Peyer's patch (tissue), 4 donors: ENCODE measurements around the gene MIB1.

Experiments used
- POLR2A ChIP-seq, 2 donors: fragments of 450-650 bp; IDR thresholded peaks; one replicate each; pipeline ENCODE4 v1.5.1; 2017; ENCODE audit warnings: antibody characterized with exemption in 2 of 2, mild to moderate bottlenecking in 2 of 2, moderate library complexity in 2 of 2
- TF ChIP-seq, protein P1 (sequence below), 6 experiments: fragments of 450-650 bp in 4 of 6; fragments of 200-600 bp in 2 of 6; sonication (generic) in 1 of 6; IDR thresholded peaks; one replicate each; pipeline ENCODE4 v1.5.1; 2017 to 2019; ENCODE audit warnings: antibody characterized with exemption in 6 of 6, mild to moderate bottlenecking in 3 of 6, moderate library complexity in 1 of 6

DNA sequence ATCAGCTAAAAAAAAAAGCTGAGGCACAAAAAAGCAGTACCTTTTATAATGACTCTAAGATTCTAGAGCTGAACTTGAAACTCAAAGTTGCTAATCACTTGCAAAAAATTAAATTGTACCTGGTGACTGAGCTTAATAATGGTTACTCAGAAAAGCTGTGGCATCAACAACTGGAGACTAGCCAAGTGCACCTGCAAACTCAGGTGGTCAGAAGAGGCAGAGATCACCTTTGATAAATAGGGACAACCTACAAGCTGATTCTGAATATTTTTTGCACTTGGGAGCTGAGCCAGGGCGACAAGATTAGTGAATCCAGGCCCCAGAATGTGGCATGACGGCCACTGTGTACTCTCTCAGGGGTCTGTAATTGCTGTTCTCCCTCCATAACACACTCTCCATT lies 39.0 kb upstream of the MIB1 start:
- TF ChIP-seq, protein P1, sequence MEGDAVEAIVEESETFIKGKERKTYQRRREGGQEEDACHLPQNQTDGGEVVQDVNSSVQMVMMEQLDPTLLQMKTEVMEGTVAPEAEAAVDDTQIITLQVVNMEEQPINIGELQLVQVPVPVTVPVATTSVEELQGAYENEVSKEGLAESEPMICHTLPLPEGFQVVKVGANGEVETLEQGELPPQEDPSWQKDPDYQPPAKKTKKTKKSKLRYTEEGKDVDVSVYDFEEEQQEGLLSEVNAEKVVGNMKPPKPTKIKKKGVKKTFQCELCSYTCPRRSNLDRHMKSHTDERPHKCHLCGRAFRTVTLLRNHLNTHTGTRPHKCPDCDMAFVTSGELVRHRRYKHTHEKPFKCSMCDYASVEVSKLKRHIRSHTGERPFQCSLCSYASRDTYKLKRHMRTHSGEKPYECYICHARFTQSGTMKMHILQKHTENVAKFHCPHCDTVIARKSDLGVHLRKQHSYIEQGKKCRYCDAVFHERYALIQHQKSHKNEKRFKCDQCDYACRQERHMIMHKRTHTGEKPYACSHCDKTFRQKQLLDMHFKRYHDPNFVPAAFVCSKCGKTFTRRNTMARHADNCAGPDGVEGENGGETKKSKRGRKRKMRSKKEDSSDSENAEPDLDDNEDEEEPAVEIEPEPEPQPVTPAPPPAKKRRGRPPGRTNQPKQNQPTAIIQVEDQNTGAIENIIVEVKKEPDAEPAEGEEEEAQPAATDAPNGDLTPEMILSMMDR (IDR thresholded peaks at IDR 0.05), result no peak
- no peak for TF ChIP-seq POLR2A (IDR thresholded peaks at IDR 0.05)
